Left forelimb (tissue), 1 donor: Measurements from ENCODE around the gene VWA2.
"Not testable (repeated sequence)": the region's sequence is repeated elsewhere in the genome, so short reads cannot be mapped to it uniquely, and the experiment has no call there.

ENCODE experiments used
- DNase-seq: peaks from one replicate; pipeline ENCODE4 v3.0.0-alpha.2; 2018; ENCODE audit warnings: low spot score

VWA2 gene

GRCh38 chr10:114319406-114320248, 80.6 kb downstream of the VWA2 start:
- DNase-seq, result no peak

- no peak for DNase-seq
Measured at GRCh38 chr10:114320249-114321116, 81.4 kb downstream of the VWA2 start.

GRCh38 chr10:114322344-114322743, 83.3 kb downstream of the VWA2 start:
- DNase-seq, result no peak

- no peak for DNase-seq
Measured at GRCh38 chr10:114323023-114323422, 84.0 kb downstream of the VWA2 start.

GRCh38 chr10:114326795-114327194, 87.7 kb downstream of the VWA2 start:
- DNase-seq, result no peak

- no peak for DNase-seq
Measured at GRCh38 chr10:114327537-114328440, 88.7 kb downstream of the VWA2 start.

GRCh38 chr10:114328441-114328812, 89.4 kb downstream of the VWA2 start:
- DNase-seq, result no peak

GRCh38 chr10:114328874-114329273, 89.8 kb downstream of the VWA2 start:
- no peak for DNase-seq

GRCh38 chr10:114329634-114330365, 90.7 kb downstream of the VWA2 start:
- no peak for DNase-seq

- no peak for DNase-seq
Measured at GRCh38 chr10:114332301-114333192, 93.5 kb downstream of the VWA2 start.

GRCh38 chr10:114333441-114333840, 94.4 kb downstream of the VWA2 start:
- not testable (repeated sequence) for DNase-seq

GRCh38 chr10:114334301-114334700, 95.2 kb downstream of the VWA2 start:
- DNase-seq, result no peak

- no peak for DNase-seq
Measured at GRCh38 chr10:114335614-114336013, 96.6 kb downstream of the VWA2 start.

GRCh38 chr10:114336823-114337509, 97.9 kb downstream of the VWA2 start:
- DNase-seq, result no peak

GRCh38 chr10:114337510-114338462, 98.7 kb downstream of the VWA2 start:
- DNase-seq, result peak; percentile 25

GRCh38 chr10:114340816-114341215, 101.8 kb downstream of the VWA2 start:
- no peak for DNase-seq
